G401 (cell line): Measurements from ENCODE around the gene LYL1. TPM values are rescaled to one million over a fixed set of nuclear protein-coding genes. Genes with fewer than 3 reads are reported as not detected.

ENCODE experiments used
- DNase-seq: peaks from one replicate; pipeline ENCODE4 v3.0.0-alpha.2; 2015; ENCODE audit warnings: low spot score
- in situ Hi-C: cut with HindIII; loops from 2 replicates; pipeline ENCODE4 v1.10.0; 2016; ENCODE audit warnings: low sequenced_read_pairs, mixed read lengths
- total RNA-seq: library from RNA; depleted of rRNA; stranded (reverse); fragments of >200 nt; shearing (Covaris generic); gene quantifications from 2 replicates; pipeline ENCODE4 v1.2.3, GENCODE V29; 2014

LYL1 gene
- total RNA-seq, 1 experiment from 2014 or later = not detected

DNA sequence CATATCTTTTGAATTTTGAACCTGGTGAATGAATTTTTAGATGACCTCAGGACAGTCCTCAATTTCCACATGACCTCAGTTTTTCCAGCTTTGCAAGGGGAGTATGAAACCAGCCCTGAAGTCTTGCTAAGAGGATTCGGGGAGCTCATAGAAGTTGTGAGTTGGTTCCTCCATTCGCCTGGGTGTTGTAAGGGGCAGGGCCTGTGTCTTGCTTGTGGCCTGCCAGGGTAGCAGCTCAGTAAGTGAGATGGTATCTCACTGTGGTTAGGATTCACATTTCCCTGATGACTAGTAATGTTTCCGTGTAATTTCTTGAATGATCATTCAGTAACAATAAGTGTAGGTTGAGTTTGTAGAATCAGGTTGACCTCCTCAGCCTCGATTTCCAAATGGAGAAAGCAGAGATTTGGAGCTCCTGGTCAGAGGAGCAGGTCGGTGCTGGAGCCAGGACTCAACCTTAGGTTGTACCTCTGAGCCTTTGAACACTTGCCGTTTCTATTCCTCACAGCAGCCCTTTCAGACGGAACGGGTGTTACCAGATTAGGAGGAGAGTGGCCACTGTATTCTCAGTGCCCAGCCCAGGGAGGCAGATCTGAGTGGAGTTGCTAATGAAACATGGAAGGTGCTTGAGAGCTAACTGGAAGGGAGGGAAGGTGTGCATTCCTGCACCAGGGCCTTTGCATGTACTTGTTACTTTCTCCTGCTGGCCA lies 30.0 kb upstream of the LYL1 start:
- in situ Hi-C loops = no loop called here
- DNase-seq = no peak

DNA sequence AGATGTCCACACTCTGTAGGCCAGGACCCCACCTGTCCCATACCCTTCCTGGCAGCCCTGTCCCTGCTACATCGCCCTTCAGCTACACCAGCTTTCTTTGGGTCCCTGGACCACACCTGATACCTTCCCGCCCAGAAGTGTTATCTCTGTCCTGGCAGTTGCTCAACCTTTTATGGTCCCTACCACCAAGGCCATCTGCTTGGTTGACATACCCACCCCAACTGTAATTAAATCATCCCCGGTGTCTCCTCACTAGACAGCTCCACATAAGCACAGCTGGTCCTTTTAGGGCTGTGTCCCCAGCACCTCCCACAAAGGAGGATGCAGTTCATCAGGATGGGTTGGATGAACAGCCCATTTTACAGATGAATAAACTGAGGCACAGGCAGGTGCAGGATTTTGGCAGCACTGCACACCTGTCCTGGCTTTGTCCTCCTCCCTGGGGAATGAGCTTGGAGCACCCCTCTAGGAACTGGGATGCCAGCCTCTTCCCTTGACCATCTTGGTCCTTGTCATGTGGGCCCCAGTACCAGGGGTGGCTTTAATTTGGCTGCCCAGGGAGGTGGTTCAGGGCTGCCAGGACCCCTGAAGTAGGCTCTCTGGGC lies 28.3 kb upstream of the LYL1 start:
- no peak for DNase-seq
- in situ Hi-C loops = no loop called here

DNA sequence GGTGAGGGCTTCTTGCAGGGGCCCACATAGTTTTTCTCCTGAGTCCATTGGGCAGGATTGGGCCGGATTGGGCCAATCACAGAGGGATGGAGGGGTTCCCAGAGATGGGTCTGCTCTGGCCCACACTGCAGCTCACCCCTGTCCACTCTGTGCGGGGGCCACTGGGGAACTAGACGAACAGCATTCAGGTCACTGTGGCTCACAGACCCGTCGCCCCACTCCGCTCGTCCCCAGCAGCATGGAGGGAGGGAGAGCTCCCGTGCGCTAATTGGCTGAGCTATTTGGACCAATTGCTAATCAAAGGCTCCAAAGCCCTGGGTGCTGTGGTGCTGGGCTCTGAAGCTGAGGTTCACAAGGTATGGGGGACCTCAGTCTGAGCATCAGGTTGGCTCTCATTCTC lies 26.7 kb upstream of the LYL1 start:
- no peak for DNase-seq
- in situ Hi-C loops = no loop called here

DNA sequence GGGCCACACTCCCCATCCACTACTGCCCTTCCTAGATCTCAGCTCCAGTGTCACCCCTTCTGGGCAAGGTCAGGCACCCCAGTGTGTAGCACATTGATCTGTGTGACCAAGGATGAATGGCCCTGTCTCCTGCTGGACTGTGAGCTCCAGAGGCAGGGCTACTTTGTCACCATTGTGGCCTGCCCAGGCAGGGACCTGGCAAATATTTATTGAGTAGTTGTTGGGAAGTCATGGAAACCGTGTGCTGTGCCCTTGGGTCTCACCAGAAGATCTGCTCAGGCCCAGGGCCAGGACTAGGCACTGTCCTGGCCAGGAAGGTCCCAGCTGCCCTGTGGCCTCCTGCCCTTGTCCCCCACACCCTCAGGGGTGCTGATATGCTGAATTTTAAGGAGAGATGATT lies 25.9 kb upstream of the LYL1 start:
- DNase-seq = no peak
- in situ Hi-C loops = no loop called here

DNA sequence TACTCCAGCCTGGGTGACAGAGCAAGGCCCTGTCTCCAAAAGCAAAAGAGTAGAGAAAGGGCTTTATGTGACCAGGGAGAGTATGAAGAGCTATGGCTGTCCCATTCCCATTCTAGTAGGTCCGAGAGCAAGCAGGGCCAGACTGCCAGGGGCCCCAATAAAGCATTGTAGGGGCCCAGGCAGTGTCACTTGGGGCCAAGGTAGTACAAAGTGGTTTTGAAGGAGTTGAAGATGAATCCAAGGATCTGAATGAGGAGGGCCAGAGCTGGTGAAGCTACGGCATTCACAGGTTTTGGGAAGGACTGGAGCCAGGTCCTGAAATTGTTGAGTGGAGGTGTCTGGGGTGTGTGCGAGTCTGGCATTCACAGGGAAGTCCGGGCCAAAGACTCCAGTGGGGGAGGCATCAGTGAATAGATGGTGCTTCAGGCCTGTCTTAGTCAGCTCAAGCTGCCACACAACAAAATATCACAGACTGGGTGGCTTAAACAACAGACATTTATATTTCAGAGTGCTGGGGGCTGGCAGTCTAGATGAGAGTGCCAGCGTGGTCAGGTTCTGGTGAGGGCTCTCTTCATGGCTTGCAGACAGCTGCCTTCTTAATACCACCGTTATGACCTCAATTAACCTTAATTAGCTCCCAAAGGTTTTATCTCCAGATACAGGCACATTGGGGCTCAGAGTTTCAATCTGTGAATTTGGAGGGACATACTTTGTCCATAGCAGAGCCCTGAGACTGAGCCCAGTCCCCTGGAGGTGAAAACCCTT lies 25.3 kb upstream of the LYL1 start:
- DNase-seq = no peak
- in situ Hi-C loops = no loop called here

DNA sequence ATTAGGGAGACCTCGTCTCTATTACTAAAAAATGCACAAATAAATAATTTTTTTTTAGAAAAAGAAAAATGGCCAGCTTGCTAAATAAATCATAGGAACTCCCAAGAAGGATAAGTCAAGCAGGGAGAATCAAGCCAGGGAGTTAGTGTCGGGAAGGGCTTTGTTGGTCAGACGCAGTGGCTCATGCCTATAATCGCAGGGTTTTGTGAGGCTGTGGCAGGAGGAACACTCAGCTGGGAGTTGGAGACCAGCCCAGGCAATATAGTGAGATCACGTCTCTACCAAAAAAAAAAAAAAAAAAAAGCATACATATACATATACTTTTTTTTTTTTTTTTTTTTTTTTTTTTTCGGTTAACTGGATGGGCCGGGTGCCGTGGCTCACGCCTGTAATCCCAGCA lies 24.4 kb upstream of the LYL1 start:
- in situ Hi-C loops = no loop called here

DNA sequence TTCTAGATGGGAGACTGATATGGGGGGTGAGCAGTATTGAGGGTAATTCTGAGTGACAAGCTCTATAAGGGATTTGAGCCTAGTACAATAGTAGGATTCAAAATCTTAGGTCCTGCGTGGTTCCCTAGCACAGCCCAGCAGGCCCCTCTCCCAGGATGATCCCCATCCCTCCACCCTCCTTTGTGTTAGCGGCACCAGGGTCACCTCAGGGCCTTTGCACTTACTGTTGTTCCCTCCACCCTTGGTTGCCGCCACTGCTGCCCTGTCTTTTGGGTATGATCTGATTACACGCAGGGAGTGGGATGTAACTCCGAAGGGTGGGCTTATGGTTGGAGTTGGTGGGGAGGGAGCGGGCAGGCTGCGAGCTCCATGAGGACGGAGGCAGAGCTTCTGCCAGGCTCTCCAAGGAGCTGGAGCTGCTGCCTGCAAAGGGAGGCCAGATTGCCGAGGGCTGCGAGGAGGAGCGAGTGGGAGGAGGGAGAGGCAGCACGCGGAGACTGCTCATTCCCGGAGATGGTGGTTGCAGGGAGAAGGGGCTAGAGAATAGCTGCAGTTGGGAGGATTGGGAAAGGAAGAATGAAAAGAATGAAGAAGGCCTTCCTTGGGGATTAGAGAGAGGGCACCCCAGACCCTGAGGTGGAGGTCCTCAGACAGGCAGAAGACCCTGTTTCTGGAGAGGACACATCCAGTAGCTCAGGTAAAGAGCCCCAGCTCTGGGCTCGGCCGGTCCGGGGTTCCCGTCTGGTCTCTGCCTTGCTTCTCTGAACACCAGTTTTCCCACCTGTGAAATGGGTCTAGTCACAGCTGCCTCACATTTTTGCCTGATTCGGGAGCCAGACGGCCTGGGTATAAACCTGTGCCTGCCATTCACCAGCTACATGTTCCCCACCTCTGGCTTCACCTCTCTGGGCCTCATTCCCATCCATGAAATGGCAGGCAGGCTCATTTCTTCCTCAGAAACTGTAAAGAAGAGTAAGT lies 20.6 kb upstream of the LYL1 start:
- no peak for DNase-seq
- in situ Hi-C loops = no loop called here

More for the DNA sequence above, 24.4 kb upstream of the LYL1 start:
- peak; percentile 54 for DNase-seq

DNA sequence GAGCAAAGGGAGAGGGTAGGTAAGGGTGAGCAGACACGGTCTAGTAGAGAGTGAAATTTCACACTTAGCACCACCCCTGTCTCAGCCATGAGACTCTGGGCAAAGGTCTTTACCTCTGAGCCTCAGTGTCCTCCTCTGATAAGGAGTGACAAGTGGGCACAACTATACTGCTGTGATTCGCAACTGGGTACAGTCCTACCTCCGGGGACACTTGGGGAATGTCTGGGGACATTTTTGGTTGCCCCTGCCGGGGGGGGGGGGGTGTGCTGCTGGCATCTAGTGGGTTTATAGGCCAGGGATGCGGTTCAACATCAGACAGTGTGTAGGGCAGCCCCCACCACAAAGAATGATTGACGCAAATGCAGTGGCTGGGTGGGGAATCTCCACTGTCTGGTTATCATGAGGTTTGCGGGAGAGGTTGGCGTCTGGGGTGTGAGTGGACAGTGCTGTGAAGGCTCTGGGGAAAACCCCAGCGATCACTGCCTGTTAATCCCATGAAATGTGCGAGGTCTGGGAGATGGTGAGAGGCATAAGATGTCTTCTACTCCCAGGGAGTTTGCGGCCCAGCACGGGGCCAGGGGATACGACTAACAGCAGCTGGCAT lies 19.7 kb upstream of the LYL1 start:
- in situ Hi-C loops = no loop called here
- DNase-seq = no peak

DNA sequence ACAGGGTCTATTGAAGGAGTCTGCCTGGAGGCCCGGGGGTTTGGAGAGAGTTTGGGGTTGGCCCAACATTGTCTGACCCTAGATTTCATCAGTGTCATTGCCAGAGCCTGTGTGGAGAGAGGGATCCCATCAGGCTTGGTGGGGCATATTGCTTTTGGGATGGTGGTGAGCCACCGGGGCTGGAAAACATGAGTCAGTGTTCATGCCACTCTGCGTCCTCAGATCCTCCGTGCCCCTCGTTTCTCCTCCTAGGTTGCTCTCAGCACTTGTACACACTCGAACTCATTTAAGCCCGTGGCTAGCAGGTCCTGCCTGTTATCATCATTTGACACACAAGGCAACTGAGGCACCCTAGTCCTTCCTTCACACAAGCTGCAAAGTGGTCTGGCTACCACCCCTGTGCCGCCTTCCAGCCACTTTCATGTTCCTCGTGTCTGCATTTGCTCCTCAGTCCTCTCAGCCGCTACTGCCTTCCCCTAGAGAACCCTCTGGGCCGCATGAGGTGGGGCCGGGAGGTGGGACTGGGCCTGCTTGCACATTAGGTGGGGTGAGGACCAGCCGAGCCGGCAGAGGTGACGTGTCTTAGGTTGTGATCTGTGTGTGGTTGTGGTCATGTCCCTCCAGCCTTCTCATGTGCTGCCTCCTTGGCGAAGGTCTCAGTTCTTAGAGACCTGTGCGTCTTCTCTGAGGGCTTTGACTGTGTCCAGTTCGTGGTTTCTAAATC lies 19.1 kb upstream of the LYL1 start:
- no peak for DNase-seq
- in situ Hi-C loops = no loop called here

DNA sequence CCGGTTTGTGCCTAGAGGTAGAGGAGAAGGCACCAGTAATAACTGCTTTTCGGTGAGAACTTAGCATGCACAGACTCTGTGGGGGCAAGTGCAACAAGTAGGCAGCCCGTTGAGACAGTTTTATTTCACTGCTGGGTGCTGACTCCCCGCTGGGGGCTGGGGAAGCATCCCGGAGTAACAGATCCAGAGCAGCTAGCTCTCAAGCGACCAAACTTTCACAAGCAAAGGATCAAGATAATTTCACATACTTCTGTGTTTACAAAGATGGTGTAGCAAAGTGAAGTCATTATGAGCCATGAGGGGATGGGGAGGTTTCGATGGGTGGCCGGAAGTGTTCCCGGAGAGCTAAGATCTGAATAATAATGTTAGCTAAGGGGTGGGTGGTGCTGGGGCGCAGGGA lies 18.2 kb upstream of the LYL1 start:
- in situ Hi-C loops = no loop called here
- DNase-seq = no peak

DNA sequence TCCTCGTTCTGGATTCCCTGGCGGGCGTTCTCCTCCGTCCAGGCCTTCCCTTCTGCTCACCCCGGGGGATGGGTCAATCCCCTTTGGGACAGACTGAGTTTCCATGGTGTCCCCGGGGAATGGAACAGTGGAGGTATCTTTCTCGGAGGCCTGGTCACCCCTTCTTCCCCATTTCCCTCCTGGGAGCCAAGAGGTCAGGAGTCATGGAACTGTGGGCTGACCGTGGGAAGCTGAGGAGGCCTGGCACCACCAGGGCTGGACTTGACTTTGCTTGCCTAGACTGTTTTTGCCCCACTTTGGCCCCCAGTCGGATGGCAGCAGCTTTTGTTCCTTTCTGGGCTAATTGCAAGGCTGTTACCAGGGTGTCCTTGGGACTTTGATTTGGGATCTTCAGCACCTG lies 17.4 kb upstream of the LYL1 start:
- DNase-seq = no peak
- in situ Hi-C loops = no loop called here

DNA sequence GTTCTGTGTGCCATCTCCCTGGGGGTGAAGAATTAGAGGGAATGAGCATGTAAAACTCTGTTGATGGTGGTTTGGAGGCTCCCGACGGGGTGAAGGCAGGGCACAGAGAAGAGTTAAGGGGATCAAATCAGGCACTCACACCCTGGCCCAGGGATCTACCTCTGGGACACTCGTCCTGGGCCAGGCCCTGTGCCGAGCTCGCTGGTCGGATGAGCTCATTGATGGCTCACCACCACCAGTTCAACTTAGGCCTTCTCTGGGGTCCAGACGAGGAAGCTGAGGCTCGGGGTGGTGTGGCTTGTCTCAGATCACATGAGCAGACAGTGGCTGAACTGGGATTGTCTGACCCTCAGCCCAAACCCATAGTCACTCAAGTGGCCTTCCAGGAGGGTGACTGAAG lies 17.0 kb upstream of the LYL1 start:
- in situ Hi-C loops = no loop called here
- DNase-seq = no peak

DNA sequence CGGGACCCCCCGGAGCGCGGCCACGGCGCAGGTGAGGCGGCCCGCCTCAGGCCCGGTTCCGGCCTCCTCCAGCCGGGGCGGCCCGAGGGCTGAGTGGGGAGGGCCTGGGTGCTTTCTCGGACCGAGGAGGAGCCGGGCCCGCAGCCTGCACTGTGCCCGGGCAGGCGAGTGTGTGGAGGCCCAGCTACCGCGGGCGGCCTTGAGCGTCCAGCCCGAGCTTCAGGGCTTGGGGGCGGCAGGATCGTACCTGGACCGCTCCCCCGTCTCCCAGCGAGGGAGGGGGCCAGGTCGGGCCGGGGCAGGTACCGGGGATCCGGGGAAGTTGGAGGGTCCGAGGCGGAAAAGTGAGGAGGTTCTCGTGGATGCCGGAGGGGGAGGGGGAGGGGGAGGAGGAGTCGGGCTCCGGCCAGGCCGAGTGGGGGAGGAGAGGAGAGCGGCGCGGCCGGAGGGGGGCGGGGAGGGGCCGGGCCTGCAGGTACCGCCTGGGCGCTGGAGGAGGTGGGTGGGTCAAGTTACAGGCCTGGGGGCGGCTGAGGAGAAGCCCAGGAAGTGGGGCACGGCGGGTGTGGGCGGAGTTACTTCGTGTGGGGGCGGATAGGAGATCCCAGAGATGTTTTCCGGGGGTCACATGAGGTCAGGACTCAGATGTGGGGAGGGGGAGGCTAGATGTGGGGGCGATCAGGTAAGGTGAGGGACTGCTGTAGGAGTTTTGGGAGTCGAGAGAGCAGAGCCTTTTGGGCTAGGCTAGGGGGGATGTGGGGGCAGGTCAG lies 16.0 kb upstream of the LYL1 start:
- in situ Hi-C loops = no loop called here
- DNase-seq = no peak

DNA sequence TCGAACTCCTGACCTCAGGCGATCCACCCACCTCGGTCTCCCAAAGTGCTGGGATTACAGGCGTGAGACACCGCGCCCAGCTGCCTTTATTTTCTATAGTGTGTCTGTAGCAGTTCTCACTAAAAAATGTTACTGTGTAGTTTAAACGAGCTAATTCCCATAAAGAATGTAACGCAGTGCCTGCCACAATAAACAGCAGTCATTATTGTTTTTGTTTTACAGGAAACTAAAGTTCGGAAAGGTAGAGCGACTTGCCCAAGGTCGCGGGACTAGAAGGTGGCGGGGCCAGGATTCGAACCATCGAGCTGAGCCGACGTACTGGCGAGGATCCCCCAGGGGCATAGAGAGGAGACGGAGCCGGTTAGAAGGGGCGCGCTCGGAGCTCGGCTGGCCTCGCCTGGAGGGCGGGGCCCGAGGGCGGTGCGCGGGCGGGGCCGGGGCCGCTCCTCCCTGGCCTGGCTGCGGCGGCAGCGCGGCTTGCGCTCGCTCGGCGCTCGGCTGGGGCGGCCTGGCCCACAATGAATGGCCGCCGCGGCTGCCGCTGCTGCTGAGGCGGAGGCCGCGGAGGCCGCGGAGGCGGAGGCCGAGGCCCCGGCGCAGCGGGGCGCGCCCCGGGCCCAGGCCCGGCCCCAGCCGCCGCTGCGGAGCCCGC lies 15.2 kb upstream of the LYL1 start, which contains the start of gene NACC1:
TSS of gene NACC1 (plus strand) at position 493 of the 652 bp plus-strand sequence. CDS start 16,944 bp downstream, outside the sequence.
- in situ Hi-C loops = no loop called here
- peak; percentile 90 for DNase-seq

DNA sequence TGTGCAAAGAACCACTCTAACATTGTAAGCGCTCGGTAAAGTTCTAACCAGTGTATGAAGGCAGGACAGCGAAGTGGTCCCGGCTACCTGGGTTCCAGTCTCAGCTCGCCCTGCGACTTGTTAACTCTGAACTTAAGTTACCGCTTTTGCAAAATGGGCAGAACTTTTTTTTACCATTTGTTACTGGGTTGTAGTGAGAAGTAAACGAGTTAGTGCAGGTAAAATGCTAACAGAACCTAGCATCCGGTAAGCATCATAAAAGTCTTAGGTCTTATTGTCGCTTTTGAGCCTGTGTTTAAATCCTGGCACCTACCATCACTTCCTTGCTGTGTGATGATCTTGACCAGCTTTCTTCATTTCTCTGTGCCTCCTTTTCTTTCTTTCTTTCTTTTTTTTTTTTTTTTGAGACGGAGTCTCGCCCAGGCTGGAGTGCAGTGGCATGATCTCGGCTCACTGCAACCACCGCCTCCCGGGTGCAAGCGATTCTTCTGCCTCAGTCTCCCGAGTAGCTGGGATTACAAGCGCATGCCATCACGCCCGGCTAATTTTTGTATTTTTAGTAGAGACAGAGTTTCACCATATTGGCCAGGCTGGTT lies 14.6 kb upstream of the LYL1 start:
- in situ Hi-C loops = no loop called here
- DNase-seq = no peak

DNA sequence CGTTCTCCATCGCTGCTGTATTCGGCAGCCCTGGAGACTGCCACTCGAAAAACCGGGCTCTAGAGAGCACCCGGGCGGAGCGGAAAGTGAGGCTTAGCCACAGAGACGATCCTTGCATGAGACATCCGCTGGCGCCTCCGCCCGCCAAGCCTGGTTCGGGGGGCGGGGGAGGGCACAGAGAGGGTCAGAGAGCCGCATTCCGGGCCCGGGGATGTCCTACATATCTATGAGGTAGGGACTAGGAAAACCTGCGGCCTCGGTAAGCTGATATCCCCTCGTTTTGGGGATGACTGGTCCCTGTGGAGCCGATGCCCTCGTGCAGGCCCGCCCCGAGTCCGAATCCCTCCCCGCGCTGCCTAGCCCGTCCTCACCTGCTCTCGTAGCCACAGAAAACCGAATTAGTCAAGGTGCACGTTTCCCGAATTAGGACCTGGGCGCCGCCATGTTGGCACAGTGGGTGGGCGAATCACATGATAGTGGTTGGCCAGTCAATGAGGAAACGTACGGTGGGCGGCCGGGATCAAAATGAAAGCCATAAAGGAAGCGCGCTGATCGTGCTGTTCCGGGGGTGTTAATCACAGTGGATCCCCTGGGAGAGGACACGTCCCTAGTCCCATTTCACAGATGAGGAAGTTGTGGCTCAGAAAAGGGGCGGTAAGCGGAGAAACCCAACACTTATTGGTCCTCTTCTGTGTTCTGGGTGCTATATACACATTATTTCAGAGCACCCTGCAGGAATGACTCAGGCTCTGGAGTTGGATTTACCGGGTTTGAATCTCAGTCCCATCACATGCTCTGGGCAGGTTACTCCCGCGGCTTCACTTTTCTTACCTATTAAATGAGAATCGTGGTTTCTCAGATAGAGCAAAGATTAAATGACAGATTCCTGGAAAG lies 13.9 kb upstream of the LYL1 start, which contains the start of gene TRMT1:
TSS of gene TRMT1 (minus strand) at position 459 of the 894 bp plus-strand sequence. CDS start at position 118, 341 bp downstream.
- DNase-seq = peak; percentile 91
- in situ Hi-C loops = no loop called here
